HG03135 (cell line): ENCODE results near the gene DMBX1.
A peak's percentile ranks its signal among the peaks of the same experiment; 100 is the strongest.

Experiments used
- ATAC-seq: cut with Tn5 transposase; IDR thresholded peaks from one replicate; pipeline ENCODE4 v1.9.1; 2021; ENCODE audit warnings: mild to moderate bottlenecking, moderate library complexity; ENCODE audit not compliant: unreplicated experiment

Gene DMBX1

DNA sequence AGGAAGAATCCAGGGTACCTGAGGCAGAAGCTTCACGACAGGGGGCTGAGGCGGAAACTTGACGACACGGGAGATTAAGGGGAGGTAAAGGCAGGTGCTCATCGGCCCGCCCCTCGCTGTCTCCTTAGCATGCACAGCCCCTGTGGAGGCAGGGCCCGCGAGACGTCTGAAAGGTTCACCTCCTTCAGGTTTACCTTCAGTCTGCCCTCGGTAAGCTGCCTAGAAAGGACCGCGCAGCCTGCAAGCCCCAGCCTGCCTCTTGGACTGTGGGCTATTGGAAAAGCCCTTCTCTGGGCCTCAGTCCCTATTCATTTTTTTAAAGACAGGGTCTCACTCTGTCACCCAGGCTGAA, 33.3 kb downstream of the DMBX1 start:
- ATAC-seq, result no peak

DNA sequence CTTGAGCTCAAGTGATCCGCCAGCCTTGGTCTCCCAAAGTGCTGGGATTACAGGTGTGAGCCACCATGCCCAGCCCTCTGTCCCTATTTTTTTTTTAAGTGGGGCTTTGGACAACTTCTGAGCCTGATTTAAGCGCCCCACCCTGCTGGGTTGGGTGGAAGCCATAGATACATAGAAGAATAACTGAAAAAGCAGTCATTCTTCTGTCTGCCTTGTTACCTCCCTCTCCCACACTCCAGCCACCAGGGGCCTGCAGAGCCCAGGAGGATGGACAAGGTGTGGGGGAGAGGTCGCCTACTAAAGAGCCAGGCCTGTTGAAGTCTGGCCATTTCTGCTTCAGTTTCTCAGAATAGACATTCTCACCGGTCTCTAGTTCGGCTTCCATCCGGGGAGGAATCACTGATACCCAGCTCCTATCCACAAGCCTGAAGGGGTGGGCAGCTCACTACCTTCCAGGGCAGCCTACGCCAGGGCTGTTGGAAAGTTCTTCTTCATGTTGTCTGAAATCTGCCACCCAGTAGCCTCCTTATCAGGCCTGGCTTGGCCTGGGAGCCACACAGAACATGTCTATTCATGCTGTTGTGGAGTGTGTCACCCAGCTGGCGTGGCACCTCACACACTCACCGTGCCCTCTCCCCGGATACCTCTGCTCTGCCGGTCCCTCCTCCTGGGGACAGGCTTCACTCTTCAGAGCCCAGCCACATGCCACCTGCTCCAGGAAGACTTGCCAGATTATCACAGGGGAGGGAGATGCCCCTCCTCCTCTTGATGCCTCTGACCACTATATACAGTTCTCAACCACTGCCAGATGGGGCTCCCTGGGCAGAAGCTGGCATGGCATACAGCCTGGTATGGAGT, 34.1 kb downstream of the DMBX1 start:
- no peak for ATAC-seq

- ATAC-seq, result no peak
Measured at GRCh38 chr1:46524843-46525242, 35.2 kb downstream of the DMBX1 start.

- no peak for ATAC-seq
Measured at GRCh38 chr1:46525253-46525983, 35.8 kb downstream of the DMBX1 start.

DNA sequence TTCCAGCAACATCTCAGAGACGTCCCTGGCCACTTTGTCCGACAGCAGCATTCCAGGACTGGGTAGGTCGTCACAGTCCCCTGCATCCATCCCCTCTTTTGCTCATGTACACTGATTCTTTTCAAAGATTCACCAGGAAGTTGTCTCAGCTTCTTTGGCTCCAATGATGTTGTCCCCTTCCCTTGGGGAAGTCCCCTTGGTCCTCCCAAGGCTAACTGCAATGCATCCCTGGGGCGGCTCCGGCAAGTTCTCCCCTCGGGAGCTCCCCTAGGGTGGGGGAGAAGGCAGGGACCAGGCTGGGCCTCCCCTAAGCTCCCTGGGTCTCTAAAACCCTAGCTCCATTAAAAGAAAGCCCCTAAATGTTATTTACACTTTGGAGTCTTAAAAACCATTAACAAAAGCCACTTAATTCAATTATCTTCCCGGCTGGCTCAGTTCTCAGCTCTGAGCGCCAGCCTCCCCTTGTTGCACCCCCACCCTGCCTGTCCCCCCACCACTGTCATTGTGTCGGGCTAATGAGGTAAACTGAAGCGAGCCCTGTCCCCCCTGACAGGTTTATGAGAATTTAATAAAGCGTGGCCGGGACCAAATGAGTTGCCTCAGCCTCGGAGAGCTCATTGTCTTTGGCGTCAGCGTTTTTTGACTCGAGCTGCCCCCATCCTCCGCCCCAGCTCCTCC, 36.5 kb downstream of the DMBX1 start:
- ATAC-seq, result no peak

DNA sequence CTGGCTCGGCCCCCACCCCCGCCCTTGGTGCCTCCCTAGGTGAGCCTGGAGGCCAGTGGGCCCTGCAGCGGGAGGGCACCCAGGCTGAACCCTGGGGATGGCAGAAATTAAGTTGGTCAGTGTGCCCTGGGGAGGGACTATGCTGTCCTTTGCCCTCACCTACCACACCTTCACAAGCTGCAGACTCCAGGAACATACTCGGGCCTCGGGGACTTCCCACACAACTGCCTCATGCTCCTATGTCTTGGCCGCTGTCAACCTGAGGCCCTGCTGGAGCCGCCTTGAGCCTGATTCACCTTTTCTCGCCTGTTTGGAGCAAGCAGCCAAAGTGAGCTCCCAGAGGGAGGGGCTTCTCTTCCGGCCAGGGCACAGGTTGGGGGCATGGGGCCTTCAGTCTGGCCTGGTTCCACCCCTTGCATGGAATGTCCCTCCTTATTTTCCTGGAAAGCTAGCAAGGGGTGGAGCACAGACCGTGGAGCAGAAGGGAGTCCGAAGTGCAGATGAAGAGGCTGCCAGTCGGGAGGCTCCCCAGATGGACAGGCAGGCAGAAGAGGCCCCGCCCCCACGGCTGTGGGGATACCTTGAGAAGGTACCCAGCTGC, 37.2 kb downstream of the DMBX1 start:
- no peak for ATAC-seq

- peak; percentile 68 for ATAC-seq
Measured at GRCh38 chr1:46527474-46528296, 38.0 kb downstream of the DMBX1 start.

DNA sequence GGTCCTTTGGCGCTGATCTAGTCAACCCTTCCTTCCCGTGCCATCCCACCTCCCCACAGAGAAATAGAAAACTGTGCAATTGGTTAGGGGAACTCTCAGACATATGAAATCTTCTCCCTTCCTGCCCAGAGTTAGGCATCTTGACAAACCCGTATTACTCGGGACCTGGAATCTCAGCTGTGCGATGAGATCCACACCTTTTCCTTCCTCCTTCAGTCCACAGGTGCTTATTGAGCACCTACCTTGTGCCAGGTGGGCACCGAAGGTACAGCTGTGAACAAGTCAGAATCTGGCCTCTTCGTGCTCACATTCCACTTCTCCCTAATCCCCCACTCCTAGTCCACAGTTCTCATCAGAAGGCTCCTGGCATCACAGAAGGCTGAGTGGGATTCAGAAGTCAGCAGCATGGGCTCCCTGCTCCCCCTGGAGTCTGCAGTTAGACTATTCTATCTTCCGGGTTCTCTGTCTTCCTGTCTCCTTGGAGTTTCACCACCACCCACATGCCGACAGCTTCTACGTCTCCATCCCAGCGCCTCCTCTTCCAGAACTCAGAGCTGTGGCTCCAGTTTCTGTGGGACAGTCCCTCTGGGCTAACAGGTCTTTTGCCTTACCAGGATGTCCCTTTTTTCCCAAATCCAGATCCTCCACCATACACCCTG, 38.8 kb downstream of the DMBX1 start:
- no peak for ATAC-seq

GRCh38 chr1:46529031-46529630, 39.5 kb downstream of the DMBX1 start:
- ATAC-seq, result no peak

DNA sequence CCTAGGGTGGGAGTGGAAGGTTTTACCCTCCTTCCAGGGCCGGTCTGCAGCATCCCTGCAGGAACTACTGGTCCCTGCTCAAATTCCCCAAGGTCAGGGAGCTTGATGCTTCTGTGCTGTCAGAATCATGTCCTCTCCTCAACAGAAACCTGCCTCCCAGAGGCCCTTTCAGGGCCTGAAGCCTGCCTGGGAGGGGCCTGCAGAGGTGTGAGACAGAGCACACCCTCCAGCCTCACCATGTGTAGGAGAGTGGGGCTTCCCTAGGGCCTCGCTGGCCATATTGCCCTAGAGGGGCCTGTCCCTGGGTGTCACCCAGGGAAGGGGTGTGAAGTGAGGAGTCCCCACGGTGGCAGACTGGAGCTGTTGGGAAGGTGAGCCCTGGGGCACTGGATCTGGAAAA, 40.7 kb downstream of the DMBX1 start:
- no peak for ATAC-seq

DNA sequence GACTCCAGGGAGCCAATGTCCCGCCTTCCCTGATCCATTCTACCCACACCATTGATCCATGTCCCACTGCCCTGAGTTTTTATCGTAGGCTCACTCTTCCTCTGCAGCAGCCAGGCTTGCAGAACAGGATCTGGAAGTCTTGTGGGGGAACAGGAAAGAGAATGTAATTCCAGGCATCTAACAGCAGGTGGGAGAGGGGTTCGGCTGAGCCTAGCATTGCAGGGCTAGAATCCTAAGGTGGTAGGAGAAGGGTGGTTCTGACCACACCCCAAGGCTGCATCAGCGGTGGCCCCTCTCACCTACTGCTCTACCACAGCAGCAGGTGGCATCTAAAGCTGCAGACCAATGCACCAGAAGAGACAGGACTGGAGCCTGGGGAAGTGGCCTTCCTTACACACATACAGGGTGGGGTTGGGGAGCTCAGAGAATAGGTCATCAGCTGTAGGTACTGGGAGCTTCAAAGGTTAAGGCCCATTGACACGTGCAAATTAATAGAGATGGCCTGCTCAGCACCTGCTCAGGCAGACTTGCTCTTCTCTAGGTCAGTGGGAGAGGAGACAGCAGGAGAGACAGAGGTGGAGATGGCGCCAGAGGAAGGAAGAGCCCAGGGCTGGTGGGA, 41.3 kb downstream of the DMBX1 start:
- ATAC-seq, result no peak

- ATAC-seq, result no peak
Measured at GRCh38 chr1:46532095-46532494, 42.5 kb downstream of the DMBX1 start.

DNA sequence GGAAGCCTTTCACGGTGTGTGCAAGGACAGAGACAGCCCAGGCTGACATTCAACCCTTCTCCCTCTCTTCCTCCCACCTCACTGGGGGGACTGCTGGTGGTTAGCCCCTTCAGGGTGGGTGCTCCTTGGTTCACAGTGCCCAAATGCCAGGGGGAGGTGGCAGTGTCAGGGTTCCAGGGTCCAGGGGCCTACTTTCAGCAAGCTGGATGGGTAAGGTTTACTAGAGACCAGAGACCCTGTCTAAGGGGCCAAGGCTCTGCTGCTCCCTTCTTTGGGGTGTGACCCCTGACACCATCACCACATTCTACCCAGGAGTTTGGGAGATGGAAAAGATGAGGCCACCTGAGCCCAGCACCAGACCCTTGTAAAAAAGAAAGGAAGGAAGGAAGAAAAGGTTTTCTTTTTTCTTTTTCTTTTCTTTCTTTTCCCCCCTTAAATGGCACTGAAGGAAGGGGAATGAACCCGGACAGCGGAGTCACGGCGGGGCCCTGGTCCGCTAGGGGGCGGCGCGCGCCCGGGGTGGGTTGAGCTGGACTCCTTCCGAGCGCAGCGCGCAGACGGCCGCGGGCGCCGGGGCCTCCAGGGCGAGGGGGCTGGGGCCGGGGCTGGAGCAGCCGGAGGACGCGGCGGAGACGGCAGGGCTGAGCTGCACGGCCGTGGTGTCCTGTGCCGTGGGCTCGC, 43.0 kb downstream of the DMBX1 start:
- no peak for ATAC-seq

GRCh38 chr1:46533179-46533864, 43.7 kb downstream of the DMBX1 start:
- no peak for ATAC-seq

DNA sequence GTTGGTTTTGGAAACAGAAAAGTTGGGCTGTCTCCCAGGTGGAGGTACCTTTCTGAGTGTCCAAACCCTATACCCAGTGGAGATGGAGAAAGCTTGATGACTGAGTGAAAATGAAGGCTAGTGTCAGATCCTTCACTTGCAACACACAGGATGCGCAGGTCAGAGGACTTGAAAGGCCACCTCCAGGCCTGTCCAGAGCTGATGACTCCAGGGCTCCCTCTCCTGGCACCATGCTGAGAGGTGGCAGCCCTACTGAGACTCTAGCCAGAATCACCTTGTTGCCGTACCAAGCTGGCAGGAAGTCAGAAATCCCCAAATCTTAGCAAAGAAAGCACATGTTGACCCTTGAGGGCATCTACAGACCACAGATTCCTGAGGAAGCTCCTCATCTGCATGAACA, 45.4 kb downstream of the DMBX1 start:
- ATAC-seq, result no peak

GRCh38 chr1:46536527-46536926, 46.9 kb downstream of the DMBX1 start:
- ATAC-seq, result no peak

- no peak for ATAC-seq
Measured at GRCh38 chr1:46537651-46538050, 48.0 kb downstream of the DMBX1 start.

- no peak for ATAC-seq
Measured at GRCh38 chr1:46538147-46538546, 48.5 kb downstream of the DMBX1 start.
